Measurements from ENCODE around the gene PRKAR1B. TPM values are rescaled to one million over a fixed set of nuclear protein-coding genes. Genes with fewer than 3 reads are reported as not detected.
A peak's percentile ranks its signal among the peaks of the same experiment; 100 is the strongest.

PRKAR1B gene
- total and polyA plus RNA-seq, 7 donors: 9.5 to 26.6 (median 11.4) TPM

GRCh38 chr7:505171-505570, 221.9 kb downstream of the PRKAR1B start:
- Histone ChIP-seq H3K4me1 (peaks cover 0 to 26% (median 18%) of the 10 kb centered on the region in 4 donors), H3K36me3 (peaks cover 8 to 52% (median 30%) of the 10 kb centered on the region in 4 donors), H3K27me3 (no peaks in the 10 kb centered on the region), H3K27ac (peak overlapping the region in 3 of 4 donors; percentile 11 to 63 (median 57)), H3K9me3 (no peaks in the 10 kb centered on the region), H3K4me3 (no peak overlapping the region)
- intact Hi-C loops (cut with DNase I): no loop called here
- DNase-seq: peak; percentile 61
- no peak for TF ChIP-seq EP300 (IDR thresholded peaks at IDR 0.05)
- no peak for TF ChIP-seq POLR2A (IDR thresholded peaks at IDR 0.05)
- TF ChIP-seq POLR2AphosphoS5 (IDR thresholded peaks at IDR 0.05): no peak
- TF ChIP-seq CTCF (IDR thresholded peaks at IDR 0.05): no peak
- WGBS, 2 donors: 31 to 76% methylated on average over 16 of the region's 16 CpGs

GRCh38 chr7:504221-505111, 222.6 kb downstream of the PRKAR1B start:
- TF ChIP-seq POLR2AphosphoS5 (IDR thresholded peaks at IDR 0.05) (no peak), EP300 (IDR thresholded peaks at IDR 0.05) (no peak), POLR2A (IDR thresholded peaks at IDR 0.05) (no peak), CTCF (IDR thresholded peaks at IDR 0.05) (no peak)
- peak; percentile 63 for DNase-seq
- WGBS, 2 donors: 20 to 71% methylated on average over 34 of the region's 34 CpGs
- Histone ChIP-seq H3K4me3 (no peak overlapping the region), H3K27me3 (no peaks in the 10 kb centered on the region), H3K9me3 (no peaks in the 10 kb centered on the region), H3K4me1 (peaks cover 0 to 26% (median 18%) of the 10 kb centered on the region in 4 donors), H3K27ac (peak overlapping the region; percentile 11 to 63 (median 52)), H3K36me3 (peaks cover 7 to 53% (median 31%) of the 10 kb centered on the region in 4 donors)
- intact Hi-C loops (cut with DNase I): no loop called here

- Histone ChIP-seq H3K9me3 (no peaks in the 10 kb centered on the region), H3K4me1 (peaks cover 0 to 26% (median 18%) of the 10 kb centered on the region in 4 donors), H3K36me3 (peaks cover 0 to 52% (median 30%) of the 10 kb centered on the region in 4 donors), H3K27me3 (no peaks in the 10 kb centered on the region), H3K4me3 (no peak overlapping the region), H3K27ac (peak overlapping the region; percentile 11 to 63 (median 52))
- DNase-seq: peak; percentile 78
- TF ChIP-seq EP300 (IDR thresholded peaks at IDR 0.05) (no peak), POLR2A (IDR thresholded peaks at IDR 0.05) (peak in 1 of 2 donors; percentile 16), POLR2AphosphoS5 (IDR thresholded peaks at IDR 0.05) (peak in 1 of 4 donors; percentile 15), CTCF (IDR thresholded peaks at IDR 0.05) (no peak)
- intact Hi-C loops (cut with DNase I): no loop called here
- 18 to 61% methylated on average over 20 of the region's 20 CpGs for WGBS, 2 donors
Measured at GRCh38 chr7:503575-504111, 223.4 kb downstream of the PRKAR1B start.

GRCh38 chr7:502296-502695, 224.8 kb downstream of the PRKAR1B start:
- Histone ChIP-seq H3K36me3 (peaks cover 0 to 49% (median 30%) of the 10 kb centered on the region in 4 donors), H3K4me1 (peaks cover 0 to 26% (median 18%) of the 10 kb centered on the region in 4 donors), H3K27ac (peak overlapping the region in 1 of 4 donors; percentile 63), H3K9me3 (no peaks in the 10 kb centered on the region), H3K4me3 (no peak overlapping the region), H3K27me3 (no peaks in the 10 kb centered on the region)
- TF ChIP-seq EP300 (IDR thresholded peaks at IDR 0.05) (no peak), CTCF (IDR thresholded peaks at IDR 0.05) (no peak), POLR2AphosphoS5 (IDR thresholded peaks at IDR 0.05) (no peak), POLR2A (IDR thresholded peaks at IDR 0.05) (no peak)
- intact Hi-C loops (cut with DNase I): no loop called here
- WGBS, 2 donors: 44 to 78% methylated on average over 13 of the region's 13 CpGs
- DNase-seq: peak; percentile 53

Measured in sigmoid colon (tissue), 7 donors.